ENCODE data around the gene TTC23L.

GRCh38 chr5:34891981-34892380, 53.0 kb downstream of the TTC23L start:
- TF ChIP-seq POLR2A (IDR thresholded peaks at IDR 0.05): no peak
- TF ChIP-seq, protein P1, sequence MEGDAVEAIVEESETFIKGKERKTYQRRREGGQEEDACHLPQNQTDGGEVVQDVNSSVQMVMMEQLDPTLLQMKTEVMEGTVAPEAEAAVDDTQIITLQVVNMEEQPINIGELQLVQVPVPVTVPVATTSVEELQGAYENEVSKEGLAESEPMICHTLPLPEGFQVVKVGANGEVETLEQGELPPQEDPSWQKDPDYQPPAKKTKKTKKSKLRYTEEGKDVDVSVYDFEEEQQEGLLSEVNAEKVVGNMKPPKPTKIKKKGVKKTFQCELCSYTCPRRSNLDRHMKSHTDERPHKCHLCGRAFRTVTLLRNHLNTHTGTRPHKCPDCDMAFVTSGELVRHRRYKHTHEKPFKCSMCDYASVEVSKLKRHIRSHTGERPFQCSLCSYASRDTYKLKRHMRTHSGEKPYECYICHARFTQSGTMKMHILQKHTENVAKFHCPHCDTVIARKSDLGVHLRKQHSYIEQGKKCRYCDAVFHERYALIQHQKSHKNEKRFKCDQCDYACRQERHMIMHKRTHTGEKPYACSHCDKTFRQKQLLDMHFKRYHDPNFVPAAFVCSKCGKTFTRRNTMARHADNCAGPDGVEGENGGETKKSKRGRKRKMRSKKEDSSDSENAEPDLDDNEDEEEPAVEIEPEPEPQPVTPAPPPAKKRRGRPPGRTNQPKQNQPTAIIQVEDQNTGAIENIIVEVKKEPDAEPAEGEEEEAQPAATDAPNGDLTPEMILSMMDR (IDR thresholded peaks at IDR 0.05): no peak
- no peak for TF ChIP-seq EP300 (IDR thresholded peaks at IDR 0.05)
- TF ChIP-seq POLR2AphosphoS5 (IDR thresholded peaks at IDR 0.05): peak in 2 of 3 donors; percentile 11 to 49

Data from suprapubic skin (tissue), 4 donors.